Measurements from ENCODE around the gene COL11A2. TPM values are rescaled to one million over a fixed set of nuclear protein-coding genes. Genes with fewer than 3 reads are reported as not detected.

Gene COL11A2
- total RNA-seq, 1 experiment from 2014 or later, result 3.7 TPM

DNA sequence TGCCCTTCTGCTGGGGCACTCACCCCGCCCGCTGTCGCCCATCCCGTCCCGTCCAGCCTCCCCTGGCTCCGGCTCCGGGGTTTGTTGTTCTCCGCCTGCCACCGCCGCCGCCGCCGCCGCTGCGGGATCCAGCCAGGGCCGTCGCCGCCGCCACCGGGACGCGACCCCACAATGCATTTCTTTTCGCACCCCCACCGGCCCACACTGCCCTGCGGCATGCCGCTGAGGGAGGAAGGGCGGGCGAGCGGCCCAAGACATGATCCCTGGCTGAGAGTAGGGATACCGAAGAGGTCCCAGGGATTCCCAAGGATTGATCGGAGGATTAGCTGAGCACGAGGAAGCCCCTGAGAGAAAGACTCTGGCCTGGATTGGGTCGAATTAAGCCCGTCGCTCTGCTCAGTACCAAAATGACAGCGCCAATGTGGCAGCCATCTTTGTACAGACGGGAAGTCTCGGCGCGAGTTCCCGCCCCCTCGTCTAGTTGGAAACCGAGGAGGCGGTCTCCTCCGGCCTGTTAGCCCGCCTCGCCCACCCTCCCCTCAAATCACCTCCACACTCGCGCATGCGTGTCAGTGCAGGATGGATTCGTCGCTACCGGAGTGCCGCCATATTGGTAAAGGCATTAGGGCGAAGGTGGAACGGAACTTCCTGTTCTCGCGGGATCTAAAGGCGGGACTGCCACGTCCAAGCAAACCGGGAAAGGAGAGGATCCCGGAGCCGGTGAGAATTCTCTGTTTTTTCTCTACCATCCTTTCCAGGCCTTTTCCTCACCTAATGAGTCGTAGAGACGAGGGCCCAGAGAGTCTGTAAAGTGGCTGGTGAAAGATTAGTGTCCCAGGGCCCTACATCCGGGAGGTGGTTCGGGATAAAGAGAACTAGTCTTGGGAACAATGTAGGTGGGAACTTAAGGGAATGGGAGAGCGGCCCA is 8.2 kb upstream of the COL11A2 start, which contains the start of the genes RXRB and SLC39A7 (continued):
- TF ChIP-seq, protein P1, sequence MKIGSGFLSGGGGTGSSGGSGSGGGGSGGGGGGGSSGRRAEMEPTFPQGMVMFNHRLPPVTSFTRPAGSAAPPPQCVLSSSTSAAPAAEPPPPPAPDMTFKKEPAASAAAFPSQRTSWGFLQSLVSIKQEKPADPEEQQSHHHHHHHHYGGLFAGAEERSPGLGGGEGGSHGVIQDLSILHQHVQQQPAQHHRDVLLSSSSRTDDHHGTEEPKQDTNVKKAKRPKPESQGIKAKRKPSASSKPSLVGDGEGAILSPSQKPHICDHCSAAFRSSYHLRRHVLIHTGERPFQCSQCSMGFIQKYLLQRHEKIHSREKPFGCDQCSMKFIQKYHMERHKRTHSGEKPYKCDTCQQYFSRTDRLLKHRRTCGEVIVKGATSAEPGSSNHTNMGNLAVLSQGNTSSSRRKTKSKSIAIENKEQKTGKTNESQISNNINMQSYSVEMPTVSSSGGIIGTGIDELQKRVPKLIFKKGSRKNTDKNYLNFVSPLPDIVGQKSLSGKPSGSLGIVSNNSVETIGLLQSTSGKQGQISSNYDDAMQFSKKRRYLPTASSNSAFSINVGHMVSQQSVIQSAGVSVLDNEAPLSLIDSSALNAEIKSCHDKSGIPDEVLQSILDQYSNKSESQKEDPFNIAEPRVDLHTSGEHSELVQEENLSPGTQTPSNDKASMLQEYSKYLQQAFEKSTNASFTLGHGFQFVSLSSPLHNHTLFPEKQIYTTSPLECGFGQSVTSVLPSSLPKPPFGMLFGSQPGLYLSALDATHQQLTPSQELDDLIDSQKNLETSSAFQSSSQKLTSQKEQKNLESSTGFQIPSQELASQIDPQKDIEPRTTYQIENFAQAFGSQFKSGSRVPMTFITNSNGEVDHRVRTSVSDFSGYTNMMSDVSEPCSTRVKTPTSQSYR (CRISPR knock-in tag; IDR thresholded peaks at IDR 0.05), result peak; percentile 76
- no peak for TF ChIP-seq ZNF416 (CRISPR knock-in tag; IDR thresholded peaks at IDR 0.05)
- TF ChIP-seq NFYB (CRISPR knock-in tag; conservative IDR thresholded peaks at IDR 0.05; ENCODE audit: low read depth), result 0 out of 2 replicates have a peak, but pooled peaks have one; percentile 21
- no peak for TF ChIP-seq GRHL2 (CRISPR knock-in tag; IDR thresholded peaks at IDR 0.05; ENCODE audit: insufficient replicate concordance, severe bottlenecking)
- TF ChIP-seq ATF3 (CRISPR knock-in tag; conservative IDR thresholded peaks at IDR 0.05), result no peak; the same call in 1 of the 2 replicates
- peak; percentile 88 for TF ChIP-seq SP1 (CRISPR knock-in tag; conservative IDR thresholded peaks at IDR 0.05)
- TF ChIP-seq IRF1 (CRISPR knock-in tag; IDR thresholded peaks at IDR 0.05), result peak; percentile 63; the same call in 1 of the 2 replicates
- peak; percentile 78 for TF ChIP-seq ESRRA (CRISPR knock-in tag; IDR thresholded peaks at IDR 0.05; ENCODE audit: borderline replicate concordance)
- TF ChIP-seq, protein P2, sequence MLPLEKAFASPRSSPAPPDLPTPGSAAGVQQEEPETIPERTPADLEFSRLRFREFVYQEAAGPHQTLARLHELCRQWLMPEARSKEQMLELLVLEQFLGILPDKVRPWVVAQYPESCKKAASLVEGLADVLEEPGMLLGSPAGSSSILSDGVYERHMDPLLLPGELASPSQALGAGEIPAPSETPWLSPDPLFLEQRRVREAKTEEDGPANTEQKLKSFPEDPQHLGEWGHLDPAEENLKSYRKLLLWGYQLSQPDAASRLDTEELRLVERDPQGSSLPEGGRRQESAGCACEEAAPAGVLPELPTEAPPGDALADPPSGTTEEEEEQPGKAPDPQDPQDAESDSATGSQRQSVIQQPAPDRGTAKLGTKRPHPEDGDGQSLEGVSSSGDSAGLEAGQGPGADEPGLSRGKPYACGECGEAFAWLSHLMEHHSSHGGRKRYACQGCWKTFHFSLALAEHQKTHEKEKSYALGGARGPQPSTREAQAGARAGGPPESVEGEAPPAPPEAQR (CRISPR knock-in tag; IDR thresholded peaks at IDR 0.05), result no peak
- TF ChIP-seq MAX (CRISPR knock-in tag; IDR thresholded peaks at IDR 0.05), result peak; percentile 57
- TF ChIP-seq RELA (CRISPR knock-in tag; IDR thresholded peaks at IDR 0.05; ENCODE audit: borderline replicate concordance), result peak; percentile 51; the same call in 1 of the 2 replicates
- no peak for TF ChIP-seq OVOL2 (CRISPR knock-in tag; IDR thresholded peaks at IDR 0.05; ENCODE audit: borderline replicate concordance)
- peak; percentile 75; the same call in 1 of the 2 replicates for TF ChIP-seq TCF7 (CRISPR knock-in tag; IDR thresholded peaks at IDR 0.05; ENCODE audit: low read depth)
- no peak for TF ChIP-seq MLX (CRISPR knock-in tag; IDR thresholded peaks at IDR 0.05)
- TF ChIP-seq NFE2L1 (CRISPR knock-in tag; IDR thresholded peaks at IDR 0.05), result peak; percentile 45; the same call in 1 of the 2 replicates
- TF ChIP-seq, protein P3, sequence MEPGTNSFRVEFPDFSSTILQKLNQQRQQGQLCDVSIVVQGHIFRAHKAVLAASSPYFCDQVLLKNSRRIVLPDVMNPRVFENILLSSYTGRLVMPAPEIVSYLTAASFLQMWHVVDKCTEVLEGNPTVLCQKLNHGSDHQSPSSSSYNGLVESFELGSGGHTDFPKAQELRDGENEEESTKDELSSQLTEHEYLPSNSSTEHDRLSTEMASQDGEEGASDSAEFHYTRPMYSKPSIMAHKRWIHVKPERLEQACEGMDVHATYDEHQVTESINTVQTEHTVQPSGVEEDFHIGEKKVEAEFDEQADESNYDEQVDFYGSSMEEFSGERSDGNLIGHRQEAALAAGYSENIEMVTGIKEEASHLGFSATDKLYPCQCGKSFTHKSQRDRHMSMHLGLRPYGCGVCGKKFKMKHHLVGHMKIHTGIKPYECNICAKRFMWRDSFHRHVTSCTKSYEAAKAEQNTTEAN (CRISPR knock-in tag; IDR thresholded peaks at IDR 0.05), result peak; percentile 93
- TF ChIP-seq E2F5 (CRISPR knock-in tag; IDR thresholded peaks at IDR 0.05), result peak; percentile 45
- peak; percentile 83; the same call in 1 of the 2 replicates for TF ChIP-seq HMGXB4 (CRISPR knock-in tag; IDR thresholded peaks at IDR 0.05)
- TF ChIP-seq HMGA2 (CRISPR knock-in tag; IDR thresholded peaks at IDR 0.05), result no peak
- no peak for TF ChIP-seq SOX15 (CRISPR knock-in tag; IDR thresholded peaks at IDR 0.05)
- TF ChIP-seq NR2C2 (CRISPR knock-in tag; IDR thresholded peaks at IDR 0.05), result no peak
- peak; percentile 62; the same call in 1 of the 2 replicates for TF ChIP-seq ZNF232 (CRISPR knock-in tag; IDR thresholded peaks at IDR 0.05)
- TF ChIP-seq, protein P4, sequence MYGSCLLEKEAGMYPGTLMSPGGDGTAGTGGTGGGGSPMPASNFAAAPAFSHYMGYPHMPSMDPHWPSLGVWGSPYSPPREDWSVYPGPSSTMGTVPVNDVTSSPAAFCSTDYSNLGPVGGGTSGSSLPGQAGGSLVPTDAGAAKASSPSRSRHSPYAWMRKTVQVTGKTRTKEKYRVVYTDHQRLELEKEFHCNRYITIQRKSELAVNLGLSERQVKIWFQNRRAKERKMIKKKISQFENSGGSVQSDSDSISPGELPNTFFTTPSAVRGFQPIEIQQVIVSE (CRISPR knock-in tag; IDR thresholded peaks at IDR 0.05; ENCODE audit: borderline replicate concordance), result no peak
- TF ChIP-seq TEAD4 (CRISPR knock-in tag; IDR thresholded peaks at IDR 0.05), result no peak
- TF ChIP-seq, protein P5, sequence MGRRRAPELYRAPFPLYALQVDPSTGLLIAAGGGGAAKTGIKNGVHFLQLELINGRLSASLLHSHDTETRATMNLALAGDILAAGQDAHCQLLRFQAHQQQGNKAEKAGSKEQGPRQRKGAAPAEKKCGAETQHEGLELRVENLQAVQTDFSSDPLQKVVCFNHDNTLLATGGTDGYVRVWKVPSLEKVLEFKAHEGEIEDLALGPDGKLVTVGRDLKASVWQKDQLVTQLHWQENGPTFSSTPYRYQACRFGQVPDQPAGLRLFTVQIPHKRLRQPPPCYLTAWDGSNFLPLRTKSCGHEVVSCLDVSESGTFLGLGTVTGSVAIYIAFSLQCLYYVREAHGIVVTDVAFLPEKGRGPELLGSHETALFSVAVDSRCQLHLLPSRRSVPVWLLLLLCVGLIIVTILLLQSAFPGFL (CRISPR knock-in tag; IDR thresholded peaks at IDR 0.05; ENCODE audit: borderline replicate concordance), result no peak
